K562 (cell line): ENCODE results near the gene INTS12. TPM values are rescaled to one million over a fixed set of nuclear protein-coding genes. Genes with fewer than 3 reads are reported as not detected.
A peak's percentile ranks its signal among the peaks of the same experiment; 100 is the strongest.

Source experiments
- CREB1 ChIP-seq, 2 experiments: sonication (generic) in 1 of 2; formaldehyde crosslinking in 1 of 2; IDR thresholded peaks; 2 replicates each; pipeline versions ENCODE4 v1.6.1 to v1.8.0; 2012 to 2022; ENCODE audit warnings: inconsistent platforms in 1 of 2, mild to moderate bottlenecking in 1 of 2, missing genetic modification reagents in 1 of 2, moderate library complexity in 1 of 2
- CXXC5 ChIP-seq: fragments of 250-450 bp; sonication (Bioruptor Pico); IDR thresholded peaks from 2 replicates; pipeline ENCODE4 v1.8.0; 2022; ENCODE audit warnings: inconsistent platforms, mild to moderate bottlenecking, moderate library complexity
- EWSR1 ChIP-seq: fragments of 450-650 bp; IDR thresholded peaks from 2 replicates; pipeline ENCODE4 v1.6.1; 2018; ENCODE audit warnings: borderline replicate concordance, mild to moderate bottlenecking, low read depth, moderate library complexity; ENCODE audit not compliant: partially characterized antibody
- GABPA ChIP-seq: fragments of 200-800 bp; sonication (Bioruptor generic); conservative IDR thresholded peaks from 2 replicates; pipeline ENCODE4 v1.6.1; 2016; ENCODE audit warnings: low read depth, missing genetic modification characterization, missing compliant biosample characterization
- HDGF ChIP-seq: fragments of 450-650 bp; IDR thresholded peaks from 2 replicates; pipeline ENCODE4 v1.6.1; 2016
- KLF16 ChIP-seq: IDR thresholded peaks from 2 replicates; pipeline ENCODE4 v1.6.1; 2016; ENCODE audit warnings: antibody characterized with exemption
- MYC ChIP-seq, 2 experiments: fragments of 250-450 bp in 1 of 2; sonication (Bioruptor Pico) in 1 of 2; IDR thresholded peaks; 2 replicates each; pipeline versions ENCODE4 v1.5.1 to v1.6.1; 2012 to 2021; ENCODE audit warnings: low read depth in 2 of 2, borderline replicate concordance in 1 of 2, improper control_type of control experiment in 1 of 2, low read length in 1 of 2, mild to moderate bottlenecking in 1 of 2, moderate library complexity in 1 of 2
- POLR2B ChIP-seq: fragments of 450-650 bp; IDR thresholded peaks from 2 replicates; pipeline ENCODE4 v1.6.1; 2018; ENCODE audit warnings: low read depth; ENCODE audit not compliant: partially characterized antibody
- RFX5 ChIP-seq: IDR thresholded peaks from 2 replicates; pipeline ENCODE4 v1.6.1; 2011; ENCODE audit warnings: low read depth, mild to moderate bottlenecking, improper control_type of control experiment, low read length
- SIN3B ChIP-seq: fragments of 450-650 bp; IDR thresholded peaks from 2 replicates; pipeline ENCODE4 v1.6.1; 2017; ENCODE audit warnings: low read depth, mild to moderate bottlenecking, moderate library complexity
- ZBTB5 ChIP-seq: fragments of 450-650 bp; IDR thresholded peaks from 2 replicates; pipeline ENCODE4 v1.6.1; 2017; ENCODE audit warnings: antibody characterized with exemption
- ZC3H11A ChIP-seq: IDR thresholded peaks from 2 replicates; pipeline ENCODE4 v1.6.1; 2012; ENCODE audit warnings: low read depth, low read length, improper control_type of control experiment
- ZNF133 ChIP-seq: fragments of 250-450 bp; sonication (Bioruptor Pico); IDR thresholded peaks from 2 replicates; pipeline ENCODE4 v1.4.0; 2020; ENCODE audit warnings: mild to moderate bottlenecking
- ZNF785 ChIP-seq: fragments of 250-450 bp; sonication (Bioruptor Pico); IDR thresholded peaks from 2 replicates; pipeline ENCODE4 v1.4.0; 2020; ENCODE audit warnings: mild to moderate bottlenecking
- polyA plus RNA-seq, 8 experiments: library from polyadenylated mRNA; depleted of rRNA in 4 of 8; stranded (reverse) in 5 of 8; unstranded in 3 of 8; fragments of >200 nt; fragmentation: Nextera tagmentation in 2 of 8; fragmentation: Illumina TruSeq in 1 of 8; extraction: Ambion mirVana in 2 of 8; extraction: Trizol in 1 of 8; gene quantifications; 2 replicates each; pipeline versions ENCODE4 v1.2.1 to v1.2.3, GENCODE V29; 2011 to 2014; ENCODE audit warnings: inconsistent platforms in 1 of 8, missing spikeins in 1 of 8
- total RNA-seq, 7 experiments: library from RNA; depleted of rRNA in 6 of 7; stranded (reverse); fragments of >200 nt in 6 of 7; fragmentation: Illumina TruSeq in 2 of 7; extraction: Trizol in 2 of 7; gene quantifications; 2 replicates each; pipeline versions ENCODE4 v1.2.1 to v1.2.3, GENCODE V29; 2011 to 2021; ENCODE audit warnings: low replicate concordance in 1 of 7

Gene INTS12
- total and polyA plus RNA-seq, 9 of the 15 experiments (the other 6 are each of a cell fraction or from before 2014, with no cell fraction given), result 24.5 to 82.9 (median 41.2) TPM

GRCh38 chr4:105650190-105650589 is 58.3 kb downstream of the INTS12 start (continued):
- TF ChIP-seq KLF16 (peak; percentile 63; the same call in 1 of the 2 replicates), GABPA (no peak), MYC (IDR thresholded peaks at IDR 0.05; ENCODE audit: low read depth, low read length) (no peak), MYC (CRISPR knock-in tag; IDR thresholded peaks at IDR 0.05; ENCODE audit: borderline replicate concordance, low read depth) (no peak), POLR2B (no peak), CXXC5 (no peak), CREB1 (IDR thresholded peaks at IDR 0.05) (no peak), CREB1 (CRISPR knock-in tag; IDR thresholded peaks at IDR 0.05) (no peak), ZBTB5 (no peak), ZNF133 (no peak), HDGF (no peak), EWSR1 (no peak), SIN3B (no peak), ZC3H11A (no peak), RFX5 (no peak), ZNF785 (CRISPR knock-in tag) (no peak)
- TF ChIP-seq, all 486 proteins: peak for 23
